HepG2 (cell line): Measurements from ENCODE around the gene MAN1B1. TPM values are rescaled to one million over a fixed set of nuclear protein-coding genes. Genes with fewer than 3 reads are reported as not detected.

Source experiments
- ATAC-seq: fragments of 200-7000 bp; cut with Tn5 transposase; 3 replicates; pipeline ENCODE4 v1.9.1; 2020; ENCODE audit warnings: mild to moderate bottlenecking, moderate library complexity
- BruUV-seq: library from RNA; stranded (reverse); fragments of 400-500 nt; replicated peaks from 2 replicates; lab custom pipeline; 2021; lab: Mats Ljungman, UMichigan
- CTCF ChIA-PET: fragments of 300-600 bp; formaldehyde crosslinking; extraction: SDS; loops from one replicate; lab custom pipeline; 2021; ENCODE audit warnings: low total read pairs, inconsistent platforms, low intra/inter-chr PET ratio; lab: Yijun Ruan, JAX
- POLR2A ChIA-PET: fragments of 350-600 bp; sonication (Branson Sonifier 250); formaldehyde crosslinking; loops from one replicate; lab custom pipeline; 2020; ENCODE audit warnings: antibody characterized with exemption, inconsistent platforms; lab: Yijun Ruan, JAX
- DNase-seq: peaks from one replicate; pipeline ENCODE4 v3.0.0-alpha.2; 2015; ENCODE audit warnings: low spot score
- FAIRE-seq: peaks from 3 replicates; lab custom pipeline; 2011; peaks lifted over from hg19 to GRCh38; lab: Jason Lieb, UNC
- H2AFZ ChIP-seq: one replicate; pipeline ENCODE4 v1.6.1; 2011; ENCODE audit warnings: low read length, inconsistent platforms
- H3K27ac ChIP-seq: fragments of 300-600 bp; 3 replicates; pipeline ENCODE4 v1.8.0; 2011; ENCODE audit warnings: mixed run types, mild to moderate bottlenecking, mixed read lengths, low read length, inconsistent platforms; ENCODE audit not compliant: insufficient read depth; ENCODE audit errors: extremely low read length
- H3K27me3 ChIP-seq, 2 experiments: fragments of 200-600 bp in 1 of 2; 2 replicates in 1 of 2; 3 replicates in 1 of 2; pipeline versions ENCODE4 v1.6.0 to v1.8.0; 2011; ENCODE audit warnings: low read length in 2 of 2, mild to moderate bottlenecking in 2 of 2, moderate library complexity in 2 of 2, inconsistent platforms in 1 of 2; ENCODE audit not compliant: insufficient read depth in 2 of 2, control insufficient read depth in 1 of 2
- H3K36me3 ChIP-seq, 2 experiments: fragments of 200-600 bp in 1 of 2; replicated peaks in 1 of 2; 2 replicates in 1 of 2; 3 replicates in 1 of 2; pipeline versions ENCODE4 v1.5.1 to v1.8.0; 2011; ENCODE audit warnings: low read length in 2 of 2, inconsistent platforms in 1 of 2; ENCODE audit not compliant: insufficient read depth in 2 of 2, control insufficient read depth in 1 of 2
- H3K4me1 ChIP-seq: 2 replicates; pipeline ENCODE4 v1.5.1; 2012; ENCODE audit warnings: low read length, inconsistent platforms; ENCODE audit not compliant: insufficient read depth
- H3K4me2 ChIP-seq: 2 replicates; pipeline ENCODE4 v1.6.0; 2011; ENCODE audit warnings: low read depth, low read length, inconsistent platforms
- H3K4me3 ChIP-seq, 3 experiments: fragments of 200-600 bp in 1 of 3; sonication (generic), shearing (Covaris generic) in 1 of 3; replicated peaks in 1 of 3; 2 replicates each; pipeline ENCODE4 v1.5.1; 2011 to 2016; ENCODE audit warnings: low read length in 3 of 3, inconsistent platforms in 2 of 3, low read depth in 2 of 3, mild to moderate bottlenecking in 2 of 3, control low read depth in 1 of 3, mixed read lengths in 1 of 3; ENCODE audit not compliant: insufficient read depth in 1 of 3
- H3K79me2 ChIP-seq: one replicate; pipeline ENCODE4 v1.6.1; 2011; ENCODE audit warnings: low read length, inconsistent platforms; ENCODE audit not compliant: insufficient read depth
- H3K9ac ChIP-seq: 2 replicates; pipeline ENCODE4 v1.6.0; 2011; ENCODE audit warnings: mild to moderate bottlenecking, low read depth, low read length, inconsistent platforms; ENCODE audit not compliant: insufficient read depth
- H3K9me3 ChIP-seq: 2 replicates; pipeline ENCODE4 v1.5.1; 2012; ENCODE audit warnings: mild to moderate bottlenecking, low read length
- H4K20me1 ChIP-seq: 2 replicates; pipeline ENCODE4 v1.6.0; 2011; ENCODE audit warnings: inconsistent platforms, mild to moderate bottlenecking, low read length, moderate library complexity; ENCODE audit not compliant: insufficient read depth
- GLMP ChIP-seq: sonication (generic); formaldehyde crosslinking; IDR thresholded peaks from 2 replicates; pipeline ENCODE4 v1.9.0; 2021; ENCODE audit warnings: missing genetic modification reagents, mild to moderate bottlenecking, borderline replicate concordance
- NONO ChIP-seq, 2 experiments: fragments of 450-650 bp in 1 of 2; sonication (generic) in 1 of 2; formaldehyde crosslinking in 1 of 2; IDR thresholded peaks in 1 of 2; conservative IDR thresholded peaks in 1 of 2; 2 replicates each; pipeline versions ENCODE4 v1.6.1 to v1.8.0; 2017 to 2022; ENCODE audit warnings: mild to moderate bottlenecking in 1 of 2, missing genetic modification reagents in 1 of 2, moderate library complexity in 1 of 2
- PHF5A ChIP-seq: IDR thresholded peaks from one replicate; pipeline ENCODE4 v1.6.1; 2018; ENCODE audit warnings: low read depth, missing genetic modification reagents; ENCODE audit not compliant: unreplicated experiment
- SRY ChIP-seq: sonication (generic); formaldehyde crosslinking; IDR thresholded peaks from 2 replicates; pipeline ENCODE4 v1.8.0; 2022; ENCODE audit warnings: mild to moderate bottlenecking, missing genetic modification reagents
- SSRP1 ChIP-seq: IDR thresholded peaks from 2 replicates; pipeline ENCODE4 v1.6.1; 2016; ENCODE audit warnings: control low read depth
- ZBTB33 ChIP-seq: sonication (generic); formaldehyde crosslinking; IDR thresholded peaks from 2 replicates; pipeline ENCODE4 v1.4.0; 2020; ENCODE audit warnings: missing genetic modification reagents
- ZBTB4 ChIP-seq: sonication (generic); formaldehyde crosslinking; IDR thresholded peaks from 2 replicates; pipeline ENCODE4 v1.4.0; 2020; ENCODE audit warnings: missing genetic modification reagents, mild to moderate bottlenecking, borderline replicate concordance
- ZBTB8A ChIP-seq: sonication (generic); formaldehyde crosslinking; IDR thresholded peaks from 2 replicates; pipeline ENCODE4 v1.4.0; 2020; ENCODE audit warnings: mild to moderate bottlenecking, low read depth, missing genetic modification reagents, borderline replicate concordance
- ZNF276 ChIP-seq: sonication (generic); formaldehyde crosslinking; IDR thresholded peaks from 2 replicates; pipeline ENCODE4 v1.4.0; 2020; ENCODE audit warnings: mild to moderate bottlenecking, low read depth, missing genetic modification reagents
- WGBS: methylation state at CpG from one replicate; pipeline ENCODE4 v1.1.6; 2017; ENCODE audit warnings: low lambda C conversion rate; 5-methylcytosine and 5-hydroxymethylcytosine counted together
- in situ Hi-C: cut with HindIII; loops from 2 replicates; pipeline ENCODE4 v1.10.0; 2017; ENCODE audit warnings: low pct_unique_long_range_greater_than_20kb; ENCODE audit not compliant: extremely low pct_ligation_motif_present
- intact Hi-C: fragments of 100-400 bp; cut with micrococcal nuclease; formaldehyde crosslinking; loops from one replicate; pipeline ENCODE4 v1.10.0; 2022; ENCODE audit not compliant: unreplicated experiment
- polyA plus RNA-seq, 8 experiments: library from polyadenylated mRNA; depleted of rRNA in 3 of 8; stranded (reverse) in 7 of 8; unstranded in 1 of 8; fragments of >200 nt; fragmentation: Illumina TruSeq in 4 of 8; extraction: Trizol in 4 of 8; gene quantifications; 2 replicates each; pipeline versions ENCODE4 v1.2.1 to v1.2.3, GENCODE V29; 2011 to 2016; ENCODE audit warnings: low read depth in 4 of 8, missing spikeins in 1 of 8, mixed read lengths in 1 of 8; ENCODE audit not compliant: insufficient read depth in 1 of 8
- total RNA-seq, 5 experiments: library from RNA; depleted of rRNA; stranded (reverse); fragments of >200 nt; fragmentation: Illumina TruSeq; extraction: Trizol; gene quantifications; 2 replicates each; pipeline ENCODE4 v1.2.3, GENCODE V29; 2016; ENCODE audit warnings: low read depth in 1 of 5
- TF ChIP-seq, protein P1 (sequence below): sonication (generic); formaldehyde crosslinking; IDR thresholded peaks from 2 replicates; pipeline ENCODE4 v1.4.0; 2020; ENCODE audit warnings: missing genetic modification reagents
- TF ChIP-seq, protein P2 (sequence below): sonication (generic); formaldehyde crosslinking; IDR thresholded peaks from 2 replicates; pipeline ENCODE4 v1.4.0; 2020; ENCODE audit warnings: missing genetic modification reagents

MAN1B1 gene
- total and polyA plus RNA-seq, 2 of the 13 experiments (the other 11 are each of a cell fraction or from before 2014, with no cell fraction given): 48.9 to 59.5 TPM

- no peak for FAIRE-seq
- TF ChIP-seq SSRP1 (CRISPR knock-in tag) (no peak), SRY (CRISPR knock-in tag) (no peak), GLMP (CRISPR knock-in tag) (no peak), ZNF276 (CRISPR knock-in tag) (no peak), ZBTB33 (CRISPR knock-in tag) (peak; percentile 71), ZBTB8A (CRISPR knock-in tag) (no peak), NONO (IDR thresholded peaks at IDR 0.05) (no peak), NONO (CRISPR knock-in tag; conservative IDR thresholded peaks at IDR 0.05) (0 out of 2 replicates have a peak, but pooled peaks have one; percentile 30), PHF5A (CRISPR knock-in tag) (no peak), ZBTB4 (CRISPR knock-in tag) (no peak)
- TF ChIP-seq, protein P1, sequence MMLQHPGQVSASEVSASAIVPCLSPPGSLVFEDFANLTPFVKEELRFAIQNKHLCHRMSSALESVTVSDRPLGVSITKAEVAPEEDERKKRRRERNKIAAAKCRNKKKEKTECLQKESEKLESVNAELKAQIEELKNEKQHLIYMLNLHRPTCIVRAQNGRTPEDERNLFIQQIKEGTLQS (CRISPR knock-in tag): no peak
- TF ChIP-seq, protein P2, sequence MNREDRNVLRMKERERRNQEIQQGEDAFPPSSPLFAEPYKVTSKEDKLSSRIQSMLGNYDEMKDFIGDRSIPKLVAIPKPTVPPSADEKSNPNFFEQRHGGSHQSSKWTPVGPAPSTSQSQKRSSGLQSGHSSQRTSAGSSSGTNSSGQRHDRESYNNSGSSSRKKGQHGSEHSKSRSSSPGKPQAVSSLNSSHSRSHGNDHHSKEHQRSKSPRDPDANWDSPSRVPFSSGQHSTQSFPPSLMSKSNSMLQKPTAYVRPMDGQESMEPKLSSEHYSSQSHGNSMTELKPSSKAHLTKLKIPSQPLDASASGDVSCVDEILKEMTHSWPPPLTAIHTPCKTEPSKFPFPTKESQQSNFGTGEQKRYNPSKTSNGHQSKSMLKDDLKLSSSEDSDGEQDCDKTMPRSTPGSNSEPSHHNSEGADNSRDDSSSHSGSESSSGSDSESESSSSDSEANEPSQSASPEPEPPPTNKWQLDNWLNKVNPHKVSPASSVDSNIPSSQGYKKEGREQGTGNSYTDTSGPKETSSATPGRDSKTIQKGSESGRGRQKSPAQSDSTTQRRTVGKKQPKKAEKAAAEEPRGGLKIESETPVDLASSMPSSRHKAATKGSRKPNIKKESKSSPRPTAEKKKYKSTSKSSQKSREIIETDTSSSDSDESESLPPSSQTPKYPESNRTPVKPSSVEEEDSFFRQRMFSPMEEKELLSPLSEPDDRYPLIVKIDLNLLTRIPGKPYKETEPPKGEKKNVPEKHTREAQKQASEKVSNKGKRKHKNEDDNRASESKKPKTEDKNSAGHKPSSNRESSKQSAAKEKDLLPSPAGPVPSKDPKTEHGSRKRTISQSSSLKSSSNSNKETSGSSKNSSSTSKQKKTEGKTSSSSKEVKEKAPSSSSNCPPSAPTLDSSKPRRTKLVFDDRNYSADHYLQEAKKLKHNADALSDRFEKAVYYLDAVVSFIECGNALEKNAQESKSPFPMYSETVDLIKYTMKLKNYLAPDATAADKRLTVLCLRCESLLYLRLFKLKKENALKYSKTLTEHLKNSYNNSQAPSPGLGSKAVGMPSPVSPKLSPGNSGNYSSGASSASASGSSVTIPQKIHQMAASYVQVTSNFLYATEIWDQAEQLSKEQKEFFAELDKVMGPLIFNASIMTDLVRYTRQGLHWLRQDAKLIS (CRISPR knock-in tag): no peak
Observed at GRCh38 chr9:137062384-137062783, 24.4 kb upstream of the MAN1B1 start.

More at GRCh38 chr9:137062384-137062783, 24.4 kb upstream of the MAN1B1 start:
- Histone ChIP-seq H3K9me3 (no peaks in the 10 kb centered on the region), H3K4me1 (peaks cover 25% of the 10 kb centered on the region), H3K4me3 (no peak overlapping the region), H3K79me2 (no peaks in the 10 kb centered on the region), H2AFZ (no peak overlapping the region), H3K9ac (no peak overlapping the region), H3K4me2 (no peak overlapping the region), H3K27ac (no peak overlapping the region), H3K36me3 (peaks cover 3 to 16% of the 10 kb centered on the region in 2 experiments; a peak in 2 of 5 replicates), H3K27me3 (no peaks in the 10 kb centered on the region), H4K20me1 (no peaks in the 10 kb centered on the region)
- no peak for ATAC-seq
- BruUV-seq: TSS peak; percentile 56
- intact Hi-C loops: no loop called here
- no peak for DNase-seq
- ChIA-PET CTCF (no interaction called here), POLR2A (no interaction called here)
- 85% methylated on average over 5 of the region's 15 CpGs for WGBS
- in situ Hi-C loops: no loop called here
